Measurements from ENCODE around the gene ABHD2.

The ABHD2 gene

GRCh38 chr15:89108835-89109234 is 20.6 kb downstream of the ABHD2 start:
- FAIRE-seq (no peak), DNase-seq (ENCODE audit: insufficient read length, low spot score) (no peak)
- TF ChIP-seq CTCF (IDR thresholded peaks at IDR 0.05; ENCODE audit: insufficient read depth, missing control alignments) = no peak

GRCh38 chr15:89109238-89109637 is 21.0 kb downstream of the ABHD2 start:
- no peak for DNase-seq (ENCODE audit: insufficient read length, low spot score)

GRCh38 chr15:89110060-89110459 is 21.8 kb downstream of the ABHD2 start:
- TF ChIP-seq CTCF (IDR thresholded peaks at IDR 0.05; ENCODE audit: insufficient read depth, missing control alignments) = no peak
- DNase-seq (ENCODE audit: insufficient read length, low spot score) (no peak), FAIRE-seq (no peak)

More at GRCh38 chr15:89109238-89109637, 21.0 kb downstream of the ABHD2 start:
- TF ChIP-seq CTCF (IDR thresholded peaks at IDR 0.05; ENCODE audit: insufficient read depth, missing control alignments) = no peak
- FAIRE-seq = no peak

- DNase-seq (ENCODE audit: insufficient read length, low spot score) = no peak
- FAIRE-seq = no peak
- no peak for TF ChIP-seq CTCF (IDR thresholded peaks at IDR 0.05; ENCODE audit: insufficient read depth, missing control alignments)
Observed at GRCh38 chr15:89111352-89111751, 23.1 kb downstream of the ABHD2 start.

- no peak for TF ChIP-seq CTCF (IDR thresholded peaks at IDR 0.05; ENCODE audit: insufficient read depth, missing control alignments)
- FAIRE-seq (no peak), DNase-seq (ENCODE audit: insufficient read length, low spot score) (no peak)
Observed at GRCh38 chr15:89111961-89112340, 23.7 kb downstream of the ABHD2 start.

- DNase-seq (ENCODE audit: insufficient read length, low spot score) (no peak), FAIRE-seq (no peak)
- TF ChIP-seq CTCF (IDR thresholded peaks at IDR 0.05; ENCODE audit: insufficient read depth, missing control alignments) = no peak
Observed at GRCh38 chr15:89112341-89112971, 24.2 kb downstream of the ABHD2 start.

GRCh38 chr15:89113296-89114024 is 25.2 kb downstream of the ABHD2 start:
- no peak for TF ChIP-seq CTCF (IDR thresholded peaks at IDR 0.05; ENCODE audit: insufficient read depth, missing control alignments)
- no peak for FAIRE-seq
- no peak for DNase-seq (ENCODE audit: insufficient read length, low spot score)
